ENCODE results near the gene ABCB8. TPM values are rescaled to one million over a fixed set of nuclear protein-coding genes. Genes with fewer than 3 reads are reported as not detected.

ABCB8 gene
- total and polyA plus RNA-seq, 2 donors (not counting 3 experiments of a cell fraction or from before 2014, with no cell fraction given) = 38.0 to 46.3 TPM

GRCh38 chr7:150981644-150982043 is 46.6 kb upstream of the ABCB8 start:
- no TSS peak for BruUV-seq (replicated peaks)
- H3K27me3 ChIP-seq (ENCODE audit: control insufficient read depth in 2 of 2, insufficient read depth in 2 of 2, low read length in 2 of 2) = peaks cover 42 to 53% of the 10 kb centered on the region in 2 experiments
- no peak for FAIRE-seq
- H3K79me2 ChIP-seq (ENCODE audit: control insufficient read depth, insufficient read depth, low read length) = no peaks in the 10 kb centered on the region
- no peak for DNase-seq (ENCODE audit: low read depth, low spot score)
- no peak overlapping the region for H2AFZ ChIP-seq (ENCODE audit: low read depth, low read length)
- no peak overlapping the region for H3K4me3 ChIP-seq (replicated peaks in 1 of 3; ENCODE audit: insufficient read depth in 1 of 3, low read depth in 1 of 3, low read length in 3 of 3)
- POLR2A ChIA-PET = no interaction called here
- H3K36me3 ChIP-seq (ENCODE audit: control insufficient read depth in 2 of 2, extremely low read depth in 1 of 2, insufficient read depth in 2 of 2, low read length in 2 of 2) = no peaks in the 10 kb centered on the region
- H3K4me2 ChIP-seq (ENCODE audit: insufficient read depth, low read length) = no peak overlapping the region
- dilution Hi-C loops (cut with MboI; ENCODE audit: extremely low pct_ligation_motif_present, low sequenced_read_pairs) = no loop called here
- no peaks in the 10 kb centered on the region for H4K20me1 ChIP-seq (replicated peaks; ENCODE audit: control insufficient read depth, extremely low read depth, insufficient read depth, low read length)
- H3K9ac ChIP-seq (replicated peaks; ENCODE audit: extremely low read depth, insufficient read depth, low read length) = no peak overlapping the region
- no peaks in the 10 kb centered on the region for H3K4me1 ChIP-seq (ENCODE audit: control insufficient read depth, extremely low read depth, insufficient read depth, low read length)
- CTCF ChIA-PET = no interaction called here
- TF ChIP-seq, protein P1, sequence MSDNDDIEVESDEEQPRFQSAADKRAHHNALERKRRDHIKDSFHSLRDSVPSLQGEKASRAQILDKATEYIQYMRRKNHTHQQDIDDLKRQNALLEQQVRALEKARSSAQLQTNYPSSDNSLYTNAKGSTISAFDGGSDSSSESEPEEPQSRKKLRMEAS (IDR thresholded peaks at IDR 0.05; ENCODE audit: insufficient read depth, insufficient read length) = no peak
- TF ChIP-seq JUN (IDR thresholded peaks at IDR 0.05; ENCODE audit: borderline replicate concordance, insufficient read depth, insufficient read length, low read depth) (no peak), EZH2 (IDR thresholded peaks at IDR 0.05; ENCODE audit: borderline replicate concordance, low read depth, low read length, severe bottlenecking) (no peak), GATA2 (IDR thresholded peaks at IDR 0.05; ENCODE audit: insufficient read depth, insufficient read length, low read depth, low read length) (no peak), POLR2AphosphoS5 (IDR thresholded peaks at IDR 0.05; ENCODE audit: insufficient read depth, low read depth, low read length) (no peak), POLR2A (IDR thresholded peaks at IDR 0.05; ENCODE audit: low read depth, low read length) (no peak), MYC (IDR thresholded peaks at IDR 0.05; ENCODE audit: low read depth, low read length) (no peak), CTCF (IDR thresholded peaks at IDR 0.05; ENCODE audit: extremely low read depth in 1 of 2, insufficient read depth in 1 of 2, low read depth in 1 of 2, low read length in 2 of 2) (no peak), FOS (IDR thresholded peaks at IDR 0.05; ENCODE audit: borderline replicate concordance, insufficient read depth, low read length) (no peak)
- H3K27ac ChIP-seq (ENCODE audit: insufficient read depth, low read depth, low read length) = no peak overlapping the region
- no peaks in the 10 kb centered on the region for H3K9me1 ChIP-seq (replicated peaks; ENCODE audit: control insufficient read depth, extremely low read depth, insufficient read depth, low read length)
- intact Hi-C loops (cut with micrococcal nuclease) = loop anchor here (10.0 kb wide), 1 partner anchor 417 kb away; the partner anchor contains the start of gene GIMAP4
- H3K9me3 ChIP-seq (replicated peaks; ENCODE audit: control insufficient read depth, insufficient read depth, low read length) = no peaks in the 10 kb centered on the region

Data from endothelial cell of umbilical vein (primary cell).